ENCODE data around the gene KRTAP5-4. TPM values are rescaled to one million over a fixed set of nuclear protein-coding genes. Genes with fewer than 3 reads are reported as not detected.

Gene KRTAP5-4
- total and polyA plus RNA-seq, 2 experiments from 2014 or later, result not detected

DNA sequence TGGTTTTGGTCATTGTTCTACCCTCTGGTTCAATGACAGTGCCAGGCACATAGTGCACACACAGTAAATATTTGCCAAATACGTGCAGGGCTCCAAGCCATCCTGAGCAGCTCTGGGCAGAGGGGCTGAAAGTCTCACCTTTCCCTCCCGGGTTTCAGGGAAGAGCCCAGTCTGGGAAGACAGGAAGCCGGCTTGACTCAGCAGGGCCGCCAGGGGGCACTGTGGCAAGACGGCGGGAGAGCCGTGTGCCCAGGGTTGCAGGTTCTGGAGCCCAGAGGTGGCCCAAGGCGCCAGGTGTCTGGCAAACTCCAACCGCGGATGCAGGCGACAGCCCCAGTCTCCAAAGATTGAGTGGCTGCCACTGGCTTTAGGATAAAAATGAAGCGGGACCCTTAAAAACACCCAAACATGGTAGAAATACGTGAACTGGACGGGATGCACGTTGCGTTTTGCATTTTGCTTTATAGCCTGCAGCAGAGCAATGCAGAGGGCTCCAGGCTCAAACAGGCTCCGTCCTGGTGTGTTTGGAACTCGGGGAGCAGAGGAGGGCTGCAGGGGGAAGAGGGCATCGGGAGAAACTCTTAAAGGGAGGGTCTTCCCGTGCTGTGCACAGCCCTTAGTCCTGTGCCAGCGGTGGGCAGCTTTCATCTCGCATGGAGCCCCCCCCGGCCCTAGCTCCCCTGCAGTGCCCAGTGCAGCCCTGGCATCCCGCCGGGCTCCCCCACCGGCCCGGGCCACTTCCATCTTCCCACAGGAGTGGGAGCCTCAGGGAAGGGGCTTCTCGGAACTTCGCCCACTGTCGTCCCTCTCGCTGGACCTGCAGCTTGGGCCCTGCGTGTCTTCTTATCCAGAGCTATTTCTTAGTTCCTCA lies 18.4 kb upstream of the KRTAP5-4 start:
- in situ Hi-C loops (cut with MboI), result no loop called here
- H3K4me2 ChIP-seq (ENCODE audit: unreplicated experiment), result no peak overlapping the region
- no peak overlapping the region for H3K27ac ChIP-seq
- no peaks in the 10 kb centered on the region for H3K4me1 ChIP-seq (ENCODE audit: insufficient read depth)
- H3K9me2 ChIP-seq (ENCODE audit: insufficient read depth), result no peaks in the 10 kb centered on the region
- no peaks in the 10 kb centered on the region for H3K79me2 ChIP-seq (ENCODE audit: insufficient read depth)
- TF ChIP-seq EZH2 (IDR thresholded peaks at IDR 0.05; ENCODE audit: insufficient read depth, poor library complexity, severe bottlenecking) (no peak), EZH2phosphoT487 (IDR thresholded peaks at IDR 0.05; ENCODE audit: insufficient read depth, low read depth) (no peak)
- no peaks in the 10 kb centered on the region for H3K9me3 ChIP-seq (ENCODE audit: low read depth)
- H3K36me3 ChIP-seq (ENCODE audit: low read depth), result no peaks in the 10 kb centered on the region
- peak; percentile 60 for DNase-seq
- WGBS, 2 experiments (ENCODE audit: low coverage in 1 of 2, low lambda C conversion rate in 2 of 2, missing lambda C conversion rate in 2 of 2), result 33 to 34% methylated on average over 32 of the region's 32 CpGs
- peaks cover 33% of the 10 kb centered on the region for H3K27me3 ChIP-seq (replicated peaks; ENCODE audit: insufficient read depth)
- H3K4me3 ChIP-seq, result no peak overlapping the region
- H3F3A ChIP-seq (ENCODE audit: insufficient read depth), result no peaks in the 10 kb centered on the region
- no peak overlapping the region for H2AFZ ChIP-seq
- no peak overlapping the region for H3K9ac ChIP-seq
- no peaks in the 10 kb centered on the region for H4K20me1 ChIP-seq (ENCODE audit: insufficient read depth)

DNA sequence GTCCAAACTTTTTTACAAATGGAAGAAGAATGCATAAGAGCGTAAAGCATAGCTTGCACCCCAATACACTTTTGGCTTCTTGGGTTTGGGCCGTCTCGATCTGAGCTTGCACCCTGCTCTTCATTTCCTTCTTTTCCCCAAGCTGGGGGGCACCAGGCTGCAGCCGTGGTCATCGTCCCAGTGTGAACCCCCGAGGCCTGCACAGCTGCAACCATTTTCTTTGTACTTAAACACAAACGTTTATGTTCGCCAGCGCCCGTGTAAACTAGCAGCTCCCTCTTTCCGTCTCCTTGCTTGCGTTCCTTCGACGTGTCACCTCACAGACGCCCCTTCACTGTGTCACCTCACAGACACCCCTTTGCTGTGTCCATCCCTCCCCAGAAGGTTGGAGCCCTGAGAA lies 17.7 kb upstream of the KRTAP5-4 start:
- H3K4me3 ChIP-seq, result no peak overlapping the region
- no peaks in the 10 kb centered on the region for H4K20me1 ChIP-seq (ENCODE audit: insufficient read depth)
- H3K9me3 ChIP-seq (ENCODE audit: low read depth), result no peaks in the 10 kb centered on the region
- H2AFZ ChIP-seq, result no peak overlapping the region
- no peaks in the 10 kb centered on the region for H3K9me2 ChIP-seq (ENCODE audit: insufficient read depth)
- peaks cover 38% of the 10 kb centered on the region for H3K27me3 ChIP-seq (replicated peaks; ENCODE audit: insufficient read depth)
- TF ChIP-seq EZH2 (IDR thresholded peaks at IDR 0.05; ENCODE audit: insufficient read depth, poor library complexity, severe bottlenecking) (no peak), EZH2phosphoT487 (IDR thresholded peaks at IDR 0.05; ENCODE audit: insufficient read depth, low read depth) (no peak)
- WGBS, 2 experiments (ENCODE audit: low coverage in 1 of 2, low lambda C conversion rate in 2 of 2, missing lambda C conversion rate in 2 of 2), result 23 to 26% methylated on average over 15 of the region's 15 CpGs
- H3K4me1 ChIP-seq (ENCODE audit: insufficient read depth), result no peaks in the 10 kb centered on the region
- no peak overlapping the region for H3K4me2 ChIP-seq (ENCODE audit: unreplicated experiment)
- H3F3A ChIP-seq (ENCODE audit: insufficient read depth), result no peaks in the 10 kb centered on the region
- in situ Hi-C loops (cut with MboI), result no loop called here
- DNase-seq, result no peak
- H3K27ac ChIP-seq, result no peak overlapping the region
- no peaks in the 10 kb centered on the region for H3K36me3 ChIP-seq (ENCODE audit: low read depth)
- no peak overlapping the region for H3K9ac ChIP-seq
- no peaks in the 10 kb centered on the region for H3K79me2 ChIP-seq (ENCODE audit: insufficient read depth)

GRCh38 chr11:1639102-1639620 lies 17.2 kb upstream of the KRTAP5-4 start:
- in situ Hi-C loops (cut with MboI), result no loop called here
- Histone ChIP-seq H3K9me3 (ENCODE audit: low read depth) (no peaks in the 10 kb centered on the region), H3K9ac (no peak overlapping the region), H2AFZ (no peak overlapping the region), H3K79me2 (ENCODE audit: insufficient read depth) (no peaks in the 10 kb centered on the region), H3K27ac (no peak overlapping the region), H3F3A (ENCODE audit: insufficient read depth) (no peaks in the 10 kb centered on the region), H3K4me1 (ENCODE audit: insufficient read depth) (no peaks in the 10 kb centered on the region), H3K36me3 (ENCODE audit: low read depth) (no peaks in the 10 kb centered on the region), H3K27me3 (replicated peaks; ENCODE audit: insufficient read depth) (peaks cover 43% of the 10 kb centered on the region), H3K9me2 (ENCODE audit: insufficient read depth) (no peaks in the 10 kb centered on the region), H4K20me1 (ENCODE audit: insufficient read depth) (no peaks in the 10 kb centered on the region), H3K4me3 (no peak overlapping the region), H3K4me2 (ENCODE audit: unreplicated experiment) (no peak overlapping the region)
- no peak for DNase-seq
- WGBS, 2 experiments (ENCODE audit: low coverage in 1 of 2, low lambda C conversion rate in 2 of 2, missing lambda C conversion rate in 2 of 2), result 21 to 27% methylated on average over 18 of the region's 18 CpGs
- no peak for TF ChIP-seq EZH2phosphoT487 (IDR thresholded peaks at IDR 0.05; ENCODE audit: insufficient read depth, low read depth)
- TF ChIP-seq EZH2 (IDR thresholded peaks at IDR 0.05; ENCODE audit: insufficient read depth, poor library complexity, severe bottlenecking), result no peak

GRCh38 chr11:1638344-1638743 lies 16.4 kb upstream of the KRTAP5-4 start:
- Histone ChIP-seq H3K4me2 (ENCODE audit: unreplicated experiment) (no peak overlapping the region), H2AFZ (no peak overlapping the region), H3K9me3 (ENCODE audit: low read depth) (no peaks in the 10 kb centered on the region), H3K79me2 (ENCODE audit: insufficient read depth) (no peaks in the 10 kb centered on the region), H3F3A (ENCODE audit: insufficient read depth) (no peaks in the 10 kb centered on the region), H3K36me3 (ENCODE audit: low read depth) (no peaks in the 10 kb centered on the region), H3K9ac (no peak overlapping the region), H3K27ac (no peak overlapping the region), H4K20me1 (ENCODE audit: insufficient read depth) (no peaks in the 10 kb centered on the region), H3K4me1 (ENCODE audit: insufficient read depth) (no peaks in the 10 kb centered on the region), H3K27me3 (replicated peaks; ENCODE audit: insufficient read depth) (peaks cover 49% of the 10 kb centered on the region), H3K9me2 (ENCODE audit: insufficient read depth) (no peaks in the 10 kb centered on the region), H3K4me3 (no peak overlapping the region)
- 40 to 47% methylated on average over 8 of the region's 8 CpGs for WGBS, 2 experiments (ENCODE audit: low coverage in 1 of 2, low lambda C conversion rate in 2 of 2, missing lambda C conversion rate in 2 of 2)
- in situ Hi-C loops (cut with MboI), result no loop called here
- TF ChIP-seq EZH2phosphoT487 (IDR thresholded peaks at IDR 0.05; ENCODE audit: insufficient read depth, low read depth) (no peak), EZH2 (IDR thresholded peaks at IDR 0.05; ENCODE audit: insufficient read depth, poor library complexity, severe bottlenecking) (no peak)
- no peak for DNase-seq

Measured in GM23248 (cell line).